ENCODE results near the gene COX4I2.
A peak's percentile ranks its signal among the peaks of the same experiment; 100 is the strongest.

Gene COX4I2

DNA sequence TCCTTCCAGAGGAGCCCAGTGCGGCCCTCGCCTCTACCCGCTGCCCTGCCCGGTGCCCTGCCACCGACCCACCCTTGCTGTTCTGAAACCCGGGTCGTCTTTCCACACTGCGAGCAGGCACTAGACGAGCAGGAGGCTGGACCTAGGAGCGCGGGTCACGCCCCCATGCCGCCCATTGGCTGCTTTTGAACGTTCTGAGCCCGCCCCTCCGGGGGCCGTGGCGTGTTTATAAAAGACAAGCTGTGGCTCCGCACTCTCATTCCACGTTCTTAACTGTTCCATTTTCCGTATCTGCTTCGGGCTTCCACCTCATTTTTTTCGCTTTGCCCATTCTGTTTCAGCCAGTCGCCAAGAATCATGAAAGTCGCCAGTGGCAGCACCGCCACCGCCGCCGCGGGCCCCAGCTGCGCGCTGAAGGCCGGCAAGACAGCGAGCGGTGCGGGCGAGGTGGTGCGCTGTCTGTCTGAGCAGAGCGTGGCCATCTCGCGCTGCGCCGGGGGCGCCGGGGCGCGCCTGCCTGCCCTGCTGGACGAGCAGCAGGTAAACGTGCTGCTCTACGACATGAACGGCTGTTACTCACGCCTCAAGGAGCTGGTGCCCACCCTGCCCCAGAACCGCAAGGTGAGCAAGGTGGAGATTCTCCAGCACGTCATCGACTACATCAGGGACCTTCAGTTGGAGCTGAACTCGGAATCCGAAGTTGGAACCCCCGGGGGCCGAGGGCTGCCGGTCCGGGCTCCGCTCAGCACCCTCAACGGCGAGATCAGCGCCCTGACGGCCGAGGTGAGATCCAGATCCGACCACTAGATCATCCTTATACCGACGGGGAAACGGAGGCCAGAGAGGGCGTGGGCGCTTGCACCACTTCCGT lies 32.4 kb upstream of the COX4I2 start, which contains the start of gene ID1 (continued):
- TF ChIP-seq, protein P1, sequence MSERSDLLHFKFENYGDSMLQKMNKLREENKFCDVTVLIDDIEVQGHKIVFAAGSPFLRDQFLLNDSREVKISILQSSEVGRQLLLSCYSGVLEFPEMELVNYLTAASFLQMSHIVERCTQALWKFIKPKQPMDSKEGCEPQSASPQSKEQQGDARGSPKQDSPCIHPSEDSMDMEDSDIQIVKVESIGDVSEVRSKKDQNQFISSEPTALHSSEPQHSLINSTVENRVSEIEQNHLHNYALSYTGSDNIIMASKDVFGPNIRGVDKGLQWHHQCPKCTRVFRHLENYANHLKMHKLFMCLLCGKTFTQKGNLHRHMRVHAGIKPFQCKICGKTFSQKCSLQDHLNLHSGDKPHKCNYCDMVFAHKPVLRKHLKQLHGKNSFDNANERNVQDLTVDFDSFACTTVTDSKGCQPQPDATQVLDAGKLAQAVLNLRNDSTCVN (tag by site-specific recombination; optimal IDR thresholded peaks at IDR 0.05), result peak; percentile 92
- TF ChIP-seq ZNF133 (tag by site-specific recombination; IDR thresholded peaks at IDR 0.05), result no peak
- TF ChIP-seq PRDM1 (tag by site-specific recombination; IDR thresholded peaks at IDR 0.05), result no peak
- no peak for TF ChIP-seq ZNF174 (tag by site-specific recombination; IDR thresholded peaks at IDR 0.05)
- TF ChIP-seq ZBTB48 (tag by site-specific recombination; IDR thresholded peaks at IDR 0.05), result no peak
- TF ChIP-seq, protein P2, sequence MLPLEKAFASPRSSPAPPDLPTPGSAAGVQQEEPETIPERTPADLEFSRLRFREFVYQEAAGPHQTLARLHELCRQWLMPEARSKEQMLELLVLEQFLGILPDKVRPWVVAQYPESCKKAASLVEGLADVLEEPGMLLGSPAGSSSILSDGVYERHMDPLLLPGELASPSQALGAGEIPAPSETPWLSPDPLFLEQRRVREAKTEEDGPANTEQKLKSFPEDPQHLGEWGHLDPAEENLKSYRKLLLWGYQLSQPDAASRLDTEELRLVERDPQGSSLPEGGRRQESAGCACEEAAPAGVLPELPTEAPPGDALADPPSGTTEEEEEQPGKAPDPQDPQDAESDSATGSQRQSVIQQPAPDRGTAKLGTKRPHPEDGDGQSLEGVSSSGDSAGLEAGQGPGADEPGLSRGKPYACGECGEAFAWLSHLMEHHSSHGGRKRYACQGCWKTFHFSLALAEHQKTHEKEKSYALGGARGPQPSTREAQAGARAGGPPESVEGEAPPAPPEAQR (tag by site-specific recombination; IDR thresholded peaks at IDR 0.05), result no peak
- TF ChIP-seq ZNF701 (tag by site-specific recombination; IDR thresholded peaks at IDR 0.05), result no peak
- TF ChIP-seq, protein P3, sequence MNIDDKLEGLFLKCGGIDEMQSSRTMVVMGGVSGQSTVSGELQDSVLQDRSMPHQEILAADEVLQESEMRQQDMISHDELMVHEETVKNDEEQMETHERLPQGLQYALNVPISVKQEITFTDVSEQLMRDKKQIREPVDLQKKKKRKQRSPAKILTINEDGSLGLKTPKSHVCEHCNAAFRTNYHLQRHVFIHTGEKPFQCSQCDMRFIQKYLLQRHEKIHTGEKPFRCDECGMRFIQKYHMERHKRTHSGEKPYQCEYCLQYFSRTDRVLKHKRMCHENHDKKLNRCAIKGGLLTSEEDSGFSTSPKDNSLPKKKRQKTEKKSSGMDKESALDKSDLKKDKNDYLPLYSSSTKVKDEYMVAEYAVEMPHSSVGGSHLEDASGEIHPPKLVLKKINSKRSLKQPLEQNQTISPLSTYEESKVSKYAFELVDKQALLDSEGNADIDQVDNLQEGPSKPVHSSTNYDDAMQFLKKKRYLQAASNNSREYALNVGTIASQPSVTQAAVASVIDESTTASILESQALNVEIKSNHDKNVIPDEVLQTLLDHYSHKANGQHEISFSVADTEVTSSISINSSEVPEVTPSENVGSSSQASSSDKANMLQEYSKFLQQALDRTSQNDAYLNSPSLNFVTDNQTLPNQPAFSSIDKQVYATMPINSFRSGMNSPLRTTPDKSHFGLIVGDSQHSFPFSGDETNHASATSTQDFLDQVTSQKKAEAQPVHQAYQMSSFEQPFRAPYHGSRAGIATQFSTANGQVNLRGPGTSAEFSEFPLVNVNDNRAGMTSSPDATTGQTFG (tag by site-specific recombination; IDR thresholded peaks at IDR 0.05; ENCODE audit: borderline replicate concordance), result no peak
- no peak for TF ChIP-seq EGR2 (tag by site-specific recombination; IDR thresholded peaks at IDR 0.05; ENCODE audit: low read depth)
- no peak for TF ChIP-seq MYNN (tag by site-specific recombination; IDR thresholded peaks at IDR 0.05; ENCODE audit: borderline replicate concordance)
- no peak for TF ChIP-seq ZNF501 (tag by site-specific recombination; IDR thresholded peaks at IDR 0.05)
- peak; percentile 82 for TF ChIP-seq SP3 (tag by site-specific recombination; IDR thresholded peaks at IDR 0.05)
- TF ChIP-seq ZNF416 (tag by site-specific recombination; IDR thresholded peaks at IDR 0.05), result no peak
- TF ChIP-seq, protein P4, sequence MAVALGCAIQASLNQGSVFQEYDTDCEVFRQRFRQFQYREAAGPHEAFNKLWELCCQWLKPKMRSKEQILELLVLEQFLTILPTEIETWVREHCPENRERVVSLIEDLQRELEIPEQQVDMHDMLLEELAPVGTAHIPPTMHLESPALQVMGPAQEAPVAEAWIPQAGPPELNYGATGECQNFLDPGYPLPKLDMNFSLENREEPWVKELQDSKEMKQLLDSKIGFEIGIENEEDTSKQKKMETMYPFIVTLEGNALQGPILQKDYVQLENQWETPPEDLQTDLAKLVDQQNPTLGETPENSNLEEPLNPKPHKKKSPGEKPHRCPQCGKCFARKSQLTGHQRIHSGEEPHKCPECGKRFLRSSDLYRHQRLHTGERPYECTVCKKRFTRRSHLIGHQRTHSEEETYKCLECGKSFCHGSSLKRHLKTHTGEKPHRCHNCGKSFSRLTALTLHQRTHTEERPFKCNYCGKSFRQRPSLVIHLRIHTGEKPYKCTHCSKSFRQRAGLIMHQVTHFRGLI (tag by site-specific recombination; IDR thresholded peaks at IDR 0.05), result peak; percentile 78
- TF ChIP-seq, protein P5, sequence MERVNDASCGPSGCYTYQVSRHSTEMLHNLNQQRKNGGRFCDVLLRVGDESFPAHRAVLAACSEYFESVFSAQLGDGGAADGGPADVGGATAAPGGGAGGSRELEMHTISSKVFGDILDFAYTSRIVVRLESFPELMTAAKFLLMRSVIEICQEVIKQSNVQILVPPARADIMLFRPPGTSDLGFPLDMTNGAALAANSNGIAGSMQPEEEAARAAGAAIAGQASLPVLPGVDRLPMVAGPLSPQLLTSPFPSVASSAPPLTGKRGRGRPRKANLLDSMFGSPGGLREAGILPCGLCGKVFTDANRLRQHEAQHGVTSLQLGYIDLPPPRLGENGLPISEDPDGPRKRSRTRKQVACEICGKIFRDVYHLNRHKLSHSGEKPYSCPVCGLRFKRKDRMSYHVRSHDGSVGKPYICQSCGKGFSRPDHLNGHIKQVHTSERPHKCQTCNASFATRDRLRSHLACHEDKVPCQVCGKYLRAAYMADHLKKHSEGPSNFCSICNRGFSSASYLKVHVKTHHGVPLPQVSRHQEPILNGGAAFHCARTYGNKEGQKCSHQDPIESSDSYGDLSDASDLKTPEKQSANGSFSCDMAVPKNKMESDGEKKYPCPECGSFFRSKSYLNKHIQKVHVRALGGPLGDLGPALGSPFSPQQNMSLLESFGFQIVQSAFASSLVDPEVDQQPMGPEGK (tag by site-specific recombination; IDR thresholded peaks at IDR 0.05), result peak; percentile 78
- peak; percentile 64; the same call in 1 of the 2 replicates for TF ChIP-seq ZBTB20 (tag by site-specific recombination; IDR thresholded peaks at IDR 0.05)
- TF ChIP-seq ZIC2 (tag by site-specific recombination; IDR thresholded peaks at IDR 0.05), result peak; percentile 47
- TF ChIP-seq ZSCAN16 (tag by site-specific recombination; IDR thresholded peaks at IDR 0.05), result no peak
- no peak for TF ChIP-seq ZNF558 (tag by site-specific recombination; IDR thresholded peaks at IDR 0.05)
- no peak for TF ChIP-seq ZNF660 (tag by site-specific recombination; IDR thresholded peaks at IDR 0.05)
- TF ChIP-seq, protein P6, sequence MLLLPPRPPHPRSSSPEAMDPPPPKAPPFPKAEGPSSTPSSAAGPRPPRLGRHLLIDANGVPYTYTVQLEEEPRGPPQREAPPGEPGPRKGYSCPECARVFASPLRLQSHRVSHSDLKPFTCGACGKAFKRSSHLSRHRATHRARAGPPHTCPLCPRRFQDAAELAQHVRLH (tag by site-specific recombination; IDR thresholded peaks at IDR 0.05), result no peak
- no peak for TF ChIP-seq ZNF302 (tag by site-specific recombination; IDR thresholded peaks at IDR 0.05; ENCODE audit: low read depth)
- TF ChIP-seq, protein P7, sequence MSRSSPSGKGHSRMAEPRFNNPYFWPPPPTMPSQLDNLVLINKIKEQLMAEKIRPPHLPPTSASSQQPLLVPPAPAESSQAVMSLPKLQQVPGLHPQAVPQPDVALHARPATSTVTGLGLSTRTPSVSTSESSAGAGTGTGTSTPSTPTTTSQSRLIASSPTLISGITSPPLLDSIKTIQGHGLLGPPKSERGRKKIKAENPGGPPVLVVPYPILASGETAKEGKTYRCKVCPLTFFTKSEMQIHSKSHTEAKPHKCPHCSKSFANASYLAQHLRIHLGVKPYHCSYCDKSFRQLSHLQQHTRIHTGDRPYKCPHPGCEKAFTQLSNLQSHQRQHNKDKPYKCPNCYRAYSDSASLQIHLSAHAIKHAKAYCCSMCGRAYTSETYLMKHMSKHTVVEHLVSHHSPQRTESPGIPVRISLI (tag by site-specific recombination; IDR thresholded peaks at IDR 0.05), result peak; percentile 80
- TF ChIP-seq ZNF585B (tag by site-specific recombination; IDR thresholded peaks at IDR 0.05), result no peak
- TF ChIP-seq, protein P8, sequence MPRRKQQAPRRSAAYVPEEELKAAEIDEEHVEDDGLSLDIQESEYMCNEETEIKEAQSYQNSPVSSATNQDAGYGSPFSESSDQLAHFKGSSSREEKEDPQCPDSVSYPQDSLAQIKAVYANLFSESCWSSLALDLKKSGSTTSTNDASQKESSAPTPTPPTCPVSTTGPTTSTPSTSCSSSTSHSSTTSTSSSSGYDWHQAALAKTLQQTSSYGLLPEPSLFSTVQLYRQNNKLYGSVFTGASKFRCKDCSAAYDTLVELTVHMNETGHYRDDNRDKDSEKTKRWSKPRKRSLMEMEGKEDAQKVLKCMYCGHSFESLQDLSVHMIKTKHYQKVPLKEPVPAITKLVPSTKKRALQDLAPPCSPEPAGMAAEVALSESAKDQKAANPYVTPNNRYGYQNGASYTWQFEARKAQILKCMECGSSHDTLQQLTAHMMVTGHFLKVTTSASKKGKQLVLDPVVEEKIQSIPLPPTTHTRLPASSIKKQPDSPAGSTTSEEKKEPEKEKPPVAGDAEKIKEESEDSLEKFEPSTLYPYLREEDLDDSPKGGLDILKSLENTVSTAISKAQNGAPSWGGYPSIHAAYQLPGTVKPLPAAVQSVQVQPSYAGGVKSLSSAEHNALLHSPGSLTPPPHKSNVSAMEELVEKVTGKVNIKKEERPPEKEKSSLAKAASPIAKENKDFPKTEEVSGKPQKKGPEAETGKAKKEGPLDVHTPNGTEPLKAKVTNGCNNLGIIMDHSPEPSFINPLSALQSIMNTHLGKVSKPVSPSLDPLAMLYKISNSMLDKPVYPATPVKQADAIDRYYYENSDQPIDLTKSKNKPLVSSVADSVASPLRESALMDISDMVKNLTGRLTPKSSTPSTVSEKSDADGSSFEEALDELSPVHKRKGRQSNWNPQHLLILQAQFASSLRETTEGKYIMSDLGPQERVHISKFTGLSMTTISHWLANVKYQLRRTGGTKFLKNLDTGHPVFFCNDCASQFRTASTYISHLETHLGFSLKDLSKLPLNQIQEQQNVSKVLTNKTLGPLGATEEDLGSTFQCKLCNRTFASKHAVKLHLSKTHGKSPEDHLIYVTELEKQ (tag by site-specific recombination; IDR thresholded peaks at IDR 0.05; ENCODE audit: borderline replicate concordance), result peak; percentile 4; the same call in 1 of the 2 replicates
